HG02798 (cell line): ENCODE data around the gene CDH23.

Source experiments
- ATAC-seq: cut with Tn5 transposase; IDR thresholded peaks from one replicate; pipeline ENCODE4 v1.9.1; 2021; ENCODE audit warnings: mild to moderate bottlenecking; ENCODE audit not compliant: unreplicated experiment, poor library complexity

Gene CDH23

GRCh38 chr10:71641986-71642385, 245.3 kb downstream of the CDH23 start:
- no peak for ATAC-seq

- no peak for ATAC-seq
These were observed 247.2 kb downstream of the CDH23 start for GRCh38 chr10:71643904-71644303.

GRCh38 chr10:71644307-71645180, 247.8 kb downstream of the CDH23 start:
- no peak for ATAC-seq

GRCh38 chr10:71645185-71645584, 248.5 kb downstream of the CDH23 start:
- ATAC-seq: no peak

DNA sequence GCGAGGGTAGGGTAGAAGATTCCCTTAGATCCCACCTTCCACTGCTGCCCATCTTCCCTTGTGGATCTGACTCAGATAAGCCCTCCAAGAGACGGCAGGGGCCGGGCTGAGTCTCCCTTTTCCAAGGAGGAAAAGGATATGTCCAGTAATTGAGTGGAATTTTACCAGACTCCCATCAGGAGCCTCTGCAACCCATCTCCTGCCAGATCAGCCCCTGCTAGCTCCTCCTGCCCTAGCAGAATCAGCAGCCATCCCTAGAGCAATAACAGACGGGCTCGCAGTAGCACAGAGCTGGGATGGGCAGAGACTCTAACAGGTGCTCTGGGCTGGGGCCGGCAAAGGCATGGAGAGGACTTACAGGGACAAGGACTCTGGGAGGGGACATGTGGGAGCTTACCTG, 249.3 kb downstream of the CDH23 start:
- no peak for ATAC-seq

DNA sequence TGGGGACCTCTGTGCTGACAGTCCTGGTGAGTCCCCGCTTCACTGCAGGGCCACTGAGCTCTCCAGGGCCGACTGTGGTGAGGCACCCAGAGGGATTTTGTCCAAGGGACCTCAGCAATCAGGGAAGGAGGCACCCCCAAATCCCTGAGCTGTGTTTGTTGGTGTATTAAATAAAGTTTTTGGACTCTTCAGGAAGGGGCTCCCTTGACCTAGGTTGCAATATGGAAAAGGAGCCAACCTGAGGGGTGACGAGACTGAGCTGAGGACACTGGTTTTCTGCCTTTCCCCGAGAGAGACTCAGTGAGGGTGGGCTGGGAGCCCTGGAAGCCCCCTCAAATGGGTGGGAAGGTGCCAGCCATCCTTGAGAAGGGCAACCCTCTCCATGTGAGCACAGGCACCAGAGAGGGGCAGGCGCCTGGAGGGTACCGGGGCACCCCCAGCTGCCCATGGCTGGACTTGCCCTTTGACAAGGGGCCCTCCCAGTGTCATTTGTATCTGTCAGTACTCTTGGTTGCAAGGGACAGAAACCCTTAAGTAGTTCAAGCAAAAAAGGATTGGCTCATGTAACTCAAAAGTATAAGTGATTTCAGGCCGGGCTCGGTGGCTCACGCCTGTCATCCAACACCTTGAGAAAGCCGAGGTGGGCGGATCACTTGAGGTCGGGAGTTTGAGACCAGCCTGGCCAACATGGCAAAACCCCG, 250.0 kb downstream of the CDH23 start:
- ATAC-seq: no peak

- ATAC-seq: no peak
These were observed 251.0 kb downstream of the CDH23 start for GRCh38 chr10:71647526-71648253.

- no peak for ATAC-seq
These were observed 251.7 kb downstream of the CDH23 start for GRCh38 chr10:71648254-71648932.

DNA sequence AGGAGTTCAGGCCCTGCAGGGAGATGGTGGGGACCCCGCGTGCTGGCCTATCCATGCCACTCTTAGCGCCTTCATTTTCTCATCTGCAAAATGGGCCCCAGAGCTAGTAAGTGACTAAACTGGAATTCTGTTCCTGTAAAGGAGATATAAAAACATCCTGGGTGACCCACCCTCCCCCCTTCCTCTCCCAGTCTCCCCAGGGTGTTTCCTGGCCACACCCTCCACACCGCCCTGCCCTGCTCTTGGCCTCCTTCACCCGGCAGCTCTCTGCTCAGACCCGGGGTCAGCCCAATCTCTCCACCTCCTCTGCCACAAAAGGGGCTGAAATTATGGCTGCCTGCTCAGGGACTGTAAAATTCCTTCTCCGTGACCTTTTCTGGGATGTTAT, 252.2 kb downstream of the CDH23 start:
- no peak for ATAC-seq

DNA sequence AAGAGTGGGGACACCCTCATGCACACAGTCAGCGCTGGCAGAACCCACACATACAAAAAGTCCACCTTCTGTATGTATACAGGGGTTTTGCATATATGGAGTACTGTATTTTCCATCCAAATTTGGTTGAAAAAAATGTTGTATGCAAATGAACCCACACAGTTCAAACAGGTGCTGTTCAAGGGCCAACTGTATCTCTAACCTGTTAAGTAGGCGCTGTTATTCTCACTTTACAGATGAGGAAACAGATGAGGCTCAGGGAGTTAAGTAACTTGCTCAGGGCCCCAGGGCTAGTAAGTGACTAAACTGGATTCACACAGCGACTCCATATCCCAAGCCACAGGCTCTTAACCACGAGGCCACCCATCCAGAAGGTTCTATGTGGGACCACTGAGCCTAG, 252.9 kb downstream of the CDH23 start:
- ATAC-seq: no peak

- no peak for ATAC-seq
These were observed 253.7 kb downstream of the CDH23 start for GRCh38 chr10:71650397-71650796.

GRCh38 chr10:71651428-71651827, 254.7 kb downstream of the CDH23 start:
- no peak for ATAC-seq

DNA sequence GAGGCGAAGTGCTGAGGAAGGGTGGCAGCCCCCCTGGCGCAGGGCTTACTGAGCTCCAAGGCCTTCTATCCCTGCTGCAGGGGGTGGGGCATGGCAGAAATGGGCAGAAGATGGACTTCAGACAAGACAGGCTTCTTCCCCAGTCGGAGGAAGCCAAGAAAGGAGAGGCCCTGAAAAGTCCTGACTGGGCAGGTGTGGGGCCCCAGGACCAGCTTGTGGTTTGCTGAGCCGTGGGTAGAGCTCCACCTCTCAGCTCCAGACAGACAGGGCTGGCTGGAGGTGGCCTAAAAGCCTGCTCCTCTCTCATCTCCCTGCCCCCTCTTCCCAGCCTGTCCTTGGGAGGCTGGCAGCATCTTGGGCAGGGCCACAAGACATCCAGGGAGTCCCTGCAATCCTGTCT, 255.2 kb downstream of the CDH23 start:
- ATAC-seq: no peak

GRCh38 chr10:71653044-71653443, 256.3 kb downstream of the CDH23 start:
- no peak for ATAC-seq

DNA sequence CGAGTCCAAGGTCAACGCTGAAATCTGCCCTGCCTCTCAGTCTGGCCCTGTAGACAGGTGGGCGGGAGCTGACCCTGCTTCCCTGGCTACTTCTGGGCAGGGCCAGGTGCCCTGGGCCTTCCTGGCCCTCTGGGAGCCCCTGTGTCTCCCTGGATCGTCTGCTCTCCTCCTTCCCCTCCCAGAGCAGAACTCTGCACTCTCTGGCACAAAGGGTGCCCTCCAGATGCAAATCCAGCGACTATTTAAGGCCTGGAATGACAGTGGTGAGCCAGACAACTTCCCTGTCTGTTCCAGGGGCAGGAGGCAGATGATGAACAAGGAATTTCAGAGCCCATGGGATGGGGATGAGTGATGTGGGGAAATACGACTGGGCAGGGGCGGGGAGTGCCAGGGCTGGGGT, 259.5 kb downstream of the CDH23 start:
- no peak for ATAC-seq

DNA sequence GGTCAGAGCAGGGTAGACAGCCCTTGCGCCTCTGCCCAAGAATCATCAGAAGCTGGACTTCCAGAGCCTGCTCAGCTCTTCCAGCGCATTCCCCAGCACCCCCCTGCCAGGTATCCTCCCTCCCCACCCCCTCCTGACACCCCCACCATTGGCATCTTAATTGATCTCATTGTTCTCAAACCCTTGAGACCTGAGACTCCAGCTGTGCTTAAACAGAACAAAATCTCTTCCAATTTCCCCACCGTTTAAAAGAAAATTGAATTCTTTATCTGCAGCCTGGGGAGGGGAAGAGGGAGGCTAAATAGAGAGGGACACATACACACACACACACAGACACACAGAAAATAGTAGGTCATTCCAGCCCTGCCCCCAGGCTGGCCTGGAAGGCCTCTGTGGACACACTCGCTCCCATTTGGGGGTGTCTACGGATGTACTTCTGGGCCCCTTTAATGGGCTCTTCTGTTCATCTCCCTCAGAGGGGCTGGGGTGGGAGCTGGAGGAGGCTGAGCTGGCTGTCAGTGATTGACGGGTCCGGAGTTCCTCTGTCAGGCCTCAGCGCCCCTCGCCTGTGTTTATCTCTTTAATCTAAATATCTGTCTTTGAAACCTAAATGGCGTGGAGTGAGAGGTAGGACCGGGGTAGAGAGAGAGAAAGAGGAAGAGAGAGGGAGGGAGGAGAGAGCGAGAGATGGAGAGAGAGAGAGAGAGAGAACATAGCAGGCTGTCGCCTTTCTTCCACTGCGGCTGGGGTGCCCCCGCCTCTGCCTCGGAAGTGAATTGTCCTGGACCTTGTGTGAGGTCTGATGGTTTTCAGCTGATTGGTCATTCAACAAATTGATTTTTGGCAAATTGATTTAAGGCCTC, 261.1 kb downstream of the CDH23 start:
- no peak for ATAC-seq

DNA sequence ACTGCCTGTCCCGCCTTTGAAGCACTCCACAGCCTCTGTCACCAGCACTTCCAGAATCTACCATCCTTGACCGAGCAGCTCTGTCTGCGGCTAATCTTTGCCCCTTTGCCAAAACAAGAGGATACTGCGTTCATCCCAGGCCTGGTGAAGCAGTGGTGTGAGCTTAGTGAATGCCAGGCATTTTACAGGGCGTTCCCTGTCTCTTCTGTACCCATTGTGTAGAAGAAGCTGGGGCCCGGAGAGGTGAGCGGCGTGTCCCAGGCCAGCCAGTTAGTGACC, 261.7 kb downstream of the CDH23 start:
- no peak for ATAC-seq

DNA sequence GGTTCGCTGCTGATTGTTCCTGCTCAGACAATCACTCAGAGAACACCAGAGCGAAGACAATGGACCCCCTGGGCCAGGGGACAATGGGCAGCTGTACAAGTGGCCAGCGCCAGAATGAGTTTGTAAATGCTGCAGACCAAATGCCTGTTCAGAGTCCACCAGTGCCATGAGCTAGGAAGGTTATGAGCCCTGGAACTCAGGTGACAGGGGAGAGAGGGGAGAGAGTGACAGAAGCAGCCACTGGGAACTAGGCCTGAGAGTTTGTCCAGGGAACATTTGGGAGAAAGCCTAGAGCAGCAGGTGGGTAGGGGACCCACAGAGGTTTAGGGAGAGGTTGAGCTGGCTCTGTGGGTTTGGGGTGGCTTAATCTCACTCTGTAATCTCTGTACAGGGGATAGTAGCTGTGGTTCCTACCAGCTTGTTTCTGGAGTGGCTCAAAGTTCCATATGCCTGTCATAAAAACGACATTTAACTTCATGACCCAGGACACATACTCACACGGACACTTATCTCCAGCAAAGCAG, 262.5 kb downstream of the CDH23 start:
- no peak for ATAC-seq

DNA sequence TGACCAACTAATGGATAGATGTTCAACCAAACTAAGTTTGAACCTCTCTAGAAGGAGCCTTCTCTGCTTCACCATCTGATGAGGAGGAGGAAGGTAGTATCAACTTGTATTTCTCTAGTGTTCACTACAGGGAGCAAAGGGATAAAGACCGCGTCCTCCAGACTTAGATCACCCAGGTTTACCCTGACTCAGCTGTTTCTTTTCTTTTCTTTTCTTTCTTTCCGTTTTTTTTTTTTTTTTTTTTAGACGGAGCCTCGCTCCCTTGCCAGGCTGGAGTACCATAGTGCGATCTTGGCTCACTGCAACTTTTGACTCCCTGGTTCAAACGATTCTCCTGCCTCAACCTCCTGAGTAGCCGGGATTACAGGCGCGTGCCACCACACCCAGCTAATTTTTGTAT, 263.0 kb downstream of the CDH23 start:
- ATAC-seq: no peak

GRCh38 chr10:71660313-71660712, 263.6 kb downstream of the CDH23 start:
- ATAC-seq: no peak
